HCT116 (cell line): ENCODE data around the gene VWA7. TPM values are rescaled to one million over a fixed set of nuclear protein-coding genes. Genes with fewer than 3 reads are reported as not detected.

Experiments used
- ATAC-seq: fragments of 200-7000 bp; cut with Tn5 transposase; 2 replicates; pipeline ENCODE4 v1.9.1; 2020; ENCODE audit warnings: mild to moderate bottlenecking, moderate library complexity
- BruUV-seq: library from RNA; stranded (reverse); fragments of 400-500 nt; replicated peaks from 2 replicates; lab custom pipeline; 2021; lab: Mats Ljungman, UMichigan
- CTCF ChIA-PET: fragments of 300-600 bp; sonication (Branson Sonifier 250); formaldehyde crosslinking; loops from one replicate; lab custom pipeline; 2021; ENCODE audit warnings: antibody characterized with exemption; lab: Charles Lee
- POLR2A ChIA-PET: fragments of 300-600, 350-600 bp; sonication (Branson Sonifier 250); formaldehyde crosslinking; loops from one replicate; lab custom pipeline; 2021; ENCODE audit warnings: antibody characterized with exemption; lab: Charles Lee
- RAD21 ChIA-PET, 2 experiments: fragments of 300-600 bp; sonication (Branson Sonifier 250); formaldehyde crosslinking; loops; one replicate each; lab custom pipeline; 2023; ENCODE audit warnings: low total read pairs in 2 of 2; ENCODE audit not compliant: uncharacterized antibody in 2 of 2, unreplicated experiment in 2 of 2, low non-redundant PET in 1 of 2; lab: Charles Lee
- DNase-seq: peaks from one replicate; pipeline ENCODE4 v3.0.0-alpha.2; 2010; ENCODE audit warnings: low read depth, low spot score
- H2AFZ ChIP-seq: fragments of 200-600 bp; shearing (Covaris generic), sonication (generic); 2 replicates; pipeline ENCODE4 v1.6.1; 2017; ENCODE audit warnings: low read depth, mixed run types, mixed read lengths, antibody characterized with exemption, low read length; ENCODE audit not compliant: poor library complexity, severe bottlenecking
- H3K27ac ChIP-seq: 2 replicates; pipeline ENCODE4 v1.5.1; 2012; ENCODE audit warnings: low read depth, low read length
- H3K27me3 ChIP-seq: fragments of 200-600 bp; sonication (generic); 2 replicates; pipeline ENCODE4 v1.6.1; 2016; ENCODE audit warnings: mixed run types, low read length, mixed read lengths; ENCODE audit not compliant: insufficient read depth
- H3K36me3 ChIP-seq, 2 experiments: fragments of 200-500 bp in 1 of 2; fragments of 200-600 bp in 1 of 2; sonication (Bioruptor generic) in 1 of 2; sonication (generic) in 1 of 2; 2 replicates each; pipeline versions ENCODE4 v1.5.1 to v1.6.1; 2014 to 2016; ENCODE audit warnings: low read length in 2 of 2, inconsistent platforms in 1 of 2, mixed read lengths in 1 of 2, mixed run types in 1 of 2; ENCODE audit not compliant: insufficient read depth in 2 of 2, control insufficient read depth in 1 of 2
- H3K4me1 ChIP-seq, 2 experiments: fragments of 200-600 bp in 1 of 2; sonication (generic) in 1 of 2; 2 replicates each; pipeline versions ENCODE4 v1.5.1 to v1.6.1; 2012 to 2017; ENCODE audit warnings: low read length in 2 of 2, inconsistent platforms in 1 of 2, mild to moderate bottlenecking in 1 of 2, mixed read lengths in 1 of 2, mixed run types in 1 of 2, moderate library complexity in 1 of 2; ENCODE audit not compliant: insufficient read depth in 2 of 2, control insufficient read depth in 1 of 2
- H3K4me2 ChIP-seq: fragments of 200-600 bp; sonication (generic); 2 replicates; pipeline ENCODE4 v1.6.1; 2017; ENCODE audit warnings: mixed run types, low read length, mixed read lengths
- H3K4me3 ChIP-seq, 2 experiments: fragments of 200-600 bp in 1 of 2; sonication (generic) in 1 of 2; replicated peaks in 1 of 2; 2 replicates each; pipeline ENCODE4 v1.5.1; 2011 to 2016; ENCODE audit warnings: low read length in 2 of 2, control low read depth in 1 of 2, low read depth in 1 of 2, mild to moderate bottlenecking in 1 of 2, mixed read lengths in 1 of 2, mixed run types in 1 of 2
- H3K79me2 ChIP-seq: fragments of 200-600 bp; sonication (generic); 2 replicates; pipeline ENCODE4 v1.6.1; 2017; ENCODE audit warnings: mild to moderate bottlenecking, mixed run types, low read length, moderate library complexity, mixed read lengths; ENCODE audit not compliant: insufficient read depth
- H3K9ac ChIP-seq: fragments of 200-600 bp; sonication (generic); 2 replicates; pipeline ENCODE4 v1.6.1; 2016; ENCODE audit warnings: low read length, mixed read lengths
- H3K9me2 ChIP-seq: fragments of 200-600 bp; sonication (generic), shearing (Covaris generic); 2 replicates; pipeline ENCODE4 v1.6.1; 2017; ENCODE audit warnings: mixed run types, mild to moderate bottlenecking, moderate library complexity; ENCODE audit not compliant: insufficient read depth
- H3K9me3 ChIP-seq, 2 experiments: fragments of 200-500 bp in 1 of 2; fragments of 200-600 bp in 1 of 2; sonication (Bioruptor generic) in 1 of 2; sonication (generic) in 1 of 2; 2 replicates each; pipeline ENCODE4 v1.6.1; 2014 to 2017; ENCODE audit warnings: low read length in 2 of 2, mixed read lengths in 2 of 2, inconsistent platforms in 1 of 2, low read depth in 1 of 2, mild to moderate bottlenecking in 1 of 2, mixed run types in 1 of 2, moderate library complexity in 1 of 2; ENCODE audit not compliant: control insufficient read depth in 1 of 2, insufficient read depth in 1 of 2
- H4K20me1 ChIP-seq: fragments of 200-600 bp; sonication (generic), shearing (Covaris generic); 2 replicates; pipeline ENCODE4 v1.6.1; 2017; ENCODE audit warnings: mixed run types, mild to moderate bottlenecking, moderate library complexity; ENCODE audit not compliant: insufficient read depth
- EGR1 ChIP-seq: IDR thresholded peaks from 2 replicates; pipeline ENCODE4 v1.6.1; 2012; ENCODE audit warnings: low read depth
- intact Hi-C: fragments of 100-400 bp; cut with micrococcal nuclease; formaldehyde crosslinking; loops from 2 replicates; pipeline ENCODE4 v1.10.0; 2022
- total RNA-seq: library from RNA; stranded (reverse); gene quantifications from one replicate; pipeline ENCODE4 v1.2.1, GENCODE V29; 2021; ENCODE audit not compliant: unreplicated experiment
- TF ChIP-seq, protein P1 (sequence below), 3 experiments: fragments of 200-600 bp in 1 of 3; sonication (generic) in 1 of 3; IDR thresholded peaks in 2 of 3; conservative IDR thresholded peaks in 1 of 3; 2 replicates each; pipeline ENCODE4 v1.5.1; 2012 to 2017; ENCODE audit warnings: low read depth in 2 of 3, low read length in 2 of 3, antibody characterized with exemption in 1 of 3, borderline replicate concordance in 1 of 3, control low read depth in 1 of 3, mild to moderate bottlenecking in 1 of 3, mixed read lengths in 1 of 3, mixed run types in 1 of 3, moderate library complexity in 1 of 3; ENCODE audit not compliant: insufficient read depth in 1 of 3

Gene VWA7
- total RNA-seq, 1 experiment from 2014 or later: 14.6 TPM

DNA sequence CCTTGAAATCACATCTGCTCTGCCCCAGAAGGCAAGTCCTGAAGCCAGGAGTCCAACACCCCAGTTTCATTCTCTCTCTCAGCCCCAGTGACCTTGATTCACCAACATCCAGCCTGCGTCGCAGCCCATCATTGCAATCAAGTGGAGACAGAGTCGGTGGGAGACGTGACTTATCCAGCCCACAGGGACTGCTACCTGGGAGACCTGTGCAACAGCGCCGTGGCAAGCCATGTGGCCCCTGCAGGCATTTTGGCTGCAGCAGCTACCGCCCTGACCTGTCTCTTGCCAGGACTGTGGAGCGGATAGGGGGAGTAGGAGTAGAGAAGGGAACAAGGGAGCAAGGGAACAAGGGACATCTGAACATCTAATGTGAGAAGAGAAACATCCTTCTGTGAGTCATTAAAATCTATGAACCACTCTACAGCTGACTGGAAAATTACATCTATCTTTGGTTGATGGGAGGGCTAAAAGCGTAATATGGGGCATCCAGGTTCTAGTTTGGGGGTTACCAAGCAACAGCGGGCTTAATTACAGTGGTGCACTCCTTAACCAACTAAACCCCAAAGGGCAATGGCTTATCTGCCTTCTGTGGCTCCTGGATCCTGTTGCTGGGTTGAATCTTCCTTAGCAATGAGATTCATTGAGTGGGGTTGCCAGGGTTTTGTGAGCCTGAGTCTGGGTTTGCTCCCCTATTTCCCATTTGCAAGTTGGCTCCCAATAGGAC, 59.5 kb downstream of the VWA7 start:
- DNase-seq: no peak
- ChIA-PET CTCF (no interaction called here), RAD21 (no interaction called here), POLR2A (no interaction called here)
- no TSS peak for BruUV-seq
- Histone ChIP-seq H3K9me3 (no peaks in the 10 kb centered on the region), H3K27me3 (no peaks in the 10 kb centered on the region), H4K20me1 (no peaks in the 10 kb centered on the region), H3K9ac (no peak overlapping the region), H3K4me1 (peaks cover 39 to 54% of the 10 kb centered on the region in 2 experiments), H2AFZ (no peak overlapping the region), H3K27ac (no peak overlapping the region; the same call in 1 of the 2 replicates), H3K4me3 (peak overlapping the region in 1 of 2 experiments; percentile 14; a peak in 2 of 4 replicates), H3K9me2 (no peaks in the 10 kb centered on the region), H3K4me2 (peak overlapping the region; percentile 68), H3K36me3 (no peaks in the 10 kb centered on the region), H3K79me2 (no peaks in the 10 kb centered on the region)
- TF ChIP-seq, protein P1, sequence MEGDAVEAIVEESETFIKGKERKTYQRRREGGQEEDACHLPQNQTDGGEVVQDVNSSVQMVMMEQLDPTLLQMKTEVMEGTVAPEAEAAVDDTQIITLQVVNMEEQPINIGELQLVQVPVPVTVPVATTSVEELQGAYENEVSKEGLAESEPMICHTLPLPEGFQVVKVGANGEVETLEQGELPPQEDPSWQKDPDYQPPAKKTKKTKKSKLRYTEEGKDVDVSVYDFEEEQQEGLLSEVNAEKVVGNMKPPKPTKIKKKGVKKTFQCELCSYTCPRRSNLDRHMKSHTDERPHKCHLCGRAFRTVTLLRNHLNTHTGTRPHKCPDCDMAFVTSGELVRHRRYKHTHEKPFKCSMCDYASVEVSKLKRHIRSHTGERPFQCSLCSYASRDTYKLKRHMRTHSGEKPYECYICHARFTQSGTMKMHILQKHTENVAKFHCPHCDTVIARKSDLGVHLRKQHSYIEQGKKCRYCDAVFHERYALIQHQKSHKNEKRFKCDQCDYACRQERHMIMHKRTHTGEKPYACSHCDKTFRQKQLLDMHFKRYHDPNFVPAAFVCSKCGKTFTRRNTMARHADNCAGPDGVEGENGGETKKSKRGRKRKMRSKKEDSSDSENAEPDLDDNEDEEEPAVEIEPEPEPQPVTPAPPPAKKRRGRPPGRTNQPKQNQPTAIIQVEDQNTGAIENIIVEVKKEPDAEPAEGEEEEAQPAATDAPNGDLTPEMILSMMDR (IDR thresholded peaks at IDR 0.05 in 2 of 3, conservative IDR thresholded peaks at IDR 0.05 in 1 of 3; ENCODE audit: borderline replicate concordance in 1 of 3, insufficient read depth in 1 of 3, low read depth in 2 of 3, low read length in 2 of 3): peak in 2 of 3 experiments; percentile 13 to 40; a peak in 2 of 6 replicates
- no peak for TF ChIP-seq EGR1
- ATAC-seq: peak; percentile 44
- intact Hi-C loops: no loop called here

Other genes starting within 250 kb of the VWA7 start
- not detected for gene MCCD1, start 248.4 kb downstream of the VWA7 start, total RNA-seq
- gene DDX39B, start 235.3 kb downstream of the VWA7 start, total RNA-seq: 545 TPM
- 1.8 TPM for gene ATP6V1G2, start 230.7 kb downstream of the VWA7 start, total RNA-seq
- 26.6 TPM for gene NFKBIL1, start 229.7 kb downstream of the VWA7 start, total RNA-seq
- gene LTA, start 205.0 kb downstream of the VWA7 start, total RNA-seq: 1.1 TPM
- 0.59 TPM for gene TNF, start 201.8 kb downstream of the VWA7 start, total RNA-seq
- 0.64 TPM for gene LTB, start 194.9 kb downstream of the VWA7 start, total RNA-seq
- 0.69 TPM for gene LST1, start 191.1 kb downstream of the VWA7 start, total RNA-seq
- not detected for gene NCR3, start 184.3 kb downstream of the VWA7 start, total RNA-seq
- not detected for gene AIF1, start 162.1 kb downstream of the VWA7 start, total RNA-seq
- gene PRRC2A, start 156.6 kb downstream of the VWA7 start, total RNA-seq: 250 TPM
- 368 TPM for gene BAG6, start 124.7 kb downstream of the VWA7 start, total RNA-seq
- 2.2 TPM for gene APOM, start 121.4 kb downstream of the VWA7 start, total RNA-seq
- 13.4 TPM for gene C6orf47, start 116.5 kb downstream of the VWA7 start, total RNA-seq
- 14.8 TPM for gene GPANK1, start 112.3 kb downstream of the VWA7 start, total RNA-seq
- gene CSNK2B, start 111.2 kb downstream of the VWA7 start, total RNA-seq: 210 TPM
- gene LY6G5B, start 107.4 kb downstream of the VWA7 start, total RNA-seq: 15.4 TPM
- 1.7 TPM for gene LY6G5C, start 96.3 kb downstream of the VWA7 start, total RNA-seq
- 32.4 TPM for gene ABHD16A, start 74.0 kb downstream of the VWA7 start, total RNA-seq
- not detected for gene LY6G6F, start 70.5 kb downstream of the VWA7 start, total RNA-seq
- gene LY6G6D, start 62.0 kb downstream of the VWA7 start, total RNA-seq: not detected
- 0.54 TPM for gene LY6G6C, start 55.6 kb downstream of the VWA7 start, total RNA-seq
- 0.42 TPM for gene MPIG6B, start 54.0 kb downstream of the VWA7 start, total RNA-seq
- gene DDAH2, start 48.0 kb downstream of the VWA7 start, total RNA-seq: 43.4 TPM
- 432 TPM for gene CLIC1, start 40.8 kb downstream of the VWA7 start, total RNA-seq
- 90.4 TPM for gene MSH5, start 37.3 kb downstream of the VWA7 start, total RNA-seq
- 18.2 TPM for gene SAPCD1, start 14.7 kb downstream of the VWA7 start, total RNA-seq
- 254 TPM for gene VARS1, start 18.4 kb upstream of the VWA7 start, total RNA-seq
- gene LSM2, start 29.6 kb upstream of the VWA7 start, total RNA-seq: 89.7 TPM
- 0.12 TPM for gene HSPA1L, start 38.0 kb upstream of the VWA7 start, total RNA-seq
- gene HSPA1A, start 38.2 kb upstream of the VWA7 start, total RNA-seq: 5.0 TPM
- 214 TPM for gene HSPA1B, start 50.4 kb upstream of the VWA7 start, total RNA-seq
- 15.1 TPM for gene NEU1, start 85.5 kb upstream of the VWA7 start, total RNA-seq
- gene SLC44A4, start 101.7 kb upstream of the VWA7 start, total RNA-seq: 0.74 TPM
- 84.0 TPM for gene EHMT2, start 120.4 kb upstream of the VWA7 start, total RNA-seq
- 10.3 TPM for gene ZBTB12, start 124.8 kb upstream of the VWA7 start, total RNA-seq
- 3.1 TPM for gene C2, start 150.4 kb upstream of the VWA7 start, total RNA-seq
- 1.5 TPM for gene CFB, start 168.8 kb upstream of the VWA7 start, total RNA-seq
- gene NELFE, start 181.6 kb upstream of the VWA7 start, total RNA-seq: 68.3 TPM
- 68.0 TPM for gene SKIC2, start 181.8 kb upstream of the VWA7 start, total RNA-seq
- gene DXO, start 194.8 kb upstream of the VWA7 start, total RNA-seq: 16.4 TPM
- gene C4A, start 204.7 kb upstream of the VWA7 start, total RNA-seq: 5.1 TPM
- gene C4B, start 237.5 kb upstream of the VWA7 start, total RNA-seq: 6.3 TPM